ENCODE measurements around the gene CCNL1.

Gene CCNL1

GRCh38 chr3:157128771-157129681, 30.9 kb downstream of the CCNL1 start:
- H3K4me3 ChIP-seq (ENCODE audit: low read length in 2 of 2), result no peak overlapping the region
- H3K23ac ChIP-seq (ENCODE audit: low read depth, low read length, poor library complexity), result no peak overlapping the region
- no peak overlapping the region for H3K9ac ChIP-seq (ENCODE audit: low read depth, low read length, poor library complexity)
- no peaks in the 10 kb centered on the region for H3K27me3 ChIP-seq (ENCODE audit: control insufficient read depth in 3 of 3, insufficient read depth in 3 of 3, low read depth in 1 of 3, low read length in 3 of 3)
- peak overlapping the region; percentile 40 for H2AK5ac ChIP-seq (ENCODE audit: low read depth, low read length)
- no peak overlapping the region for H4K91ac ChIP-seq (ENCODE audit: low read depth, low read length, poor library complexity)
- H2AFZ ChIP-seq (ENCODE audit: low read length), result peak overlapping the region; percentile 90
- no peak overlapping the region for H3K4me2 ChIP-seq (ENCODE audit: insufficient read depth, low read length, poor library complexity, severe bottlenecking)
- no peak overlapping the region for H2BK12ac ChIP-seq (ENCODE audit: low read length)
- no CpG with 5 or more reads among the region's 14 CpGs for WGBS, 2 donors (ENCODE audit: extremely low coverage in 2 of 2, insufficient read length in 2 of 2, insufficient replicate concordance in 1 of 2)
- H3K9me3 ChIP-seq (replicated peaks in 1 of 2; ENCODE audit: control insufficient read depth in 2 of 2, insufficient read depth in 1 of 2, low read depth in 1 of 2, low read length in 2 of 2), result no peaks in the 10 kb centered on the region
- no peak overlapping the region for H3K14ac ChIP-seq (ENCODE audit: low read length)
- no peaks in the 10 kb centered on the region for H3K36me3 ChIP-seq (replicated peaks in 1 of 2; ENCODE audit: control insufficient read depth in 2 of 2, insufficient read depth in 2 of 2, low read length in 2 of 2)
- H4K8ac ChIP-seq (ENCODE audit: low read depth, low read length), result no peak overlapping the region
- H2BK15ac ChIP-seq (ENCODE audit: low read length), result peak overlapping the region; percentile 59
- no peak overlapping the region for H3K27ac ChIP-seq (replicated peaks; ENCODE audit: low read length)
- no peak overlapping the region for H2BK120ac ChIP-seq (ENCODE audit: low read depth, low read length)
- H2BK5ac ChIP-seq (ENCODE audit: low read length), result no peak overlapping the region
- peak overlapping the region; percentile 20 for H3K18ac ChIP-seq (ENCODE audit: low read length)
- DNase-seq (ENCODE audit: low spot score), result no peak
- no peaks in the 10 kb centered on the region for H3K79me1 ChIP-seq (ENCODE audit: low read depth, low read length)
- H3K4me1 ChIP-seq (ENCODE audit: control insufficient read depth in 2 of 2, insufficient read depth in 1 of 2, low read depth in 1 of 2, low read length in 2 of 2), result peaks cover 13 to 15% of the 10 kb centered on the region in 2 donors
- no peak overlapping the region for H3K4ac ChIP-seq (ENCODE audit: low read length)

GRCh38 chr3:157127831-157128767, 31.8 kb downstream of the CCNL1 start:
- Histone ChIP-seq H3K18ac (ENCODE audit: low read length) (no peak overlapping the region), H3K4me3 (ENCODE audit: low read length in 2 of 2) (no peak overlapping the region), H3K36me3 (replicated peaks in 1 of 2; ENCODE audit: control insufficient read depth in 2 of 2, insufficient read depth in 2 of 2, low read length in 2 of 2) (no peaks in the 10 kb centered on the region), H2BK120ac (ENCODE audit: low read depth, low read length) (no peak overlapping the region), H3K4me2 (ENCODE audit: insufficient read depth, low read length, poor library complexity, severe bottlenecking) (no peak overlapping the region), H3K14ac (ENCODE audit: low read length) (no peak overlapping the region), H3K79me1 (ENCODE audit: low read depth, low read length) (no peaks in the 10 kb centered on the region), H3K23ac (ENCODE audit: low read depth, low read length, poor library complexity) (no peak overlapping the region), H4K8ac (ENCODE audit: low read depth, low read length) (no peak overlapping the region), H3K27ac (replicated peaks; ENCODE audit: low read length) (no peak overlapping the region), H3K9me3 (replicated peaks in 1 of 2; ENCODE audit: control insufficient read depth in 2 of 2, insufficient read depth in 1 of 2, low read depth in 1 of 2, low read length in 2 of 2) (no peaks in the 10 kb centered on the region), H4K91ac (ENCODE audit: low read depth, low read length, poor library complexity) (no peak overlapping the region), H2BK15ac (ENCODE audit: low read length) (no peak overlapping the region), H2BK12ac (ENCODE audit: low read length) (no peak overlapping the region), H3K4me1 (ENCODE audit: control insufficient read depth in 2 of 2, insufficient read depth in 1 of 2, low read depth in 1 of 2, low read length in 2 of 2) (peaks cover 13 to 15% of the 10 kb centered on the region in 2 donors), H3K27me3 (ENCODE audit: control insufficient read depth in 3 of 3, insufficient read depth in 3 of 3, low read depth in 1 of 3, low read length in 3 of 3) (no peaks in the 10 kb centered on the region), H2AK5ac (ENCODE audit: low read depth, low read length) (no peak overlapping the region), H3K9ac (ENCODE audit: low read depth, low read length, poor library complexity) (no peak overlapping the region), H3K4ac (ENCODE audit: low read length) (no peak overlapping the region), H2BK5ac (ENCODE audit: low read length) (no peak overlapping the region), H2AFZ (ENCODE audit: low read length) (peak overlapping the region; percentile 90)
- WGBS, 2 donors (ENCODE audit: extremely low coverage in 2 of 2, insufficient read length in 2 of 2, insufficient replicate concordance in 1 of 2), result no CpG with 5 or more reads among the region's 8 CpGs
- no peak for DNase-seq (ENCODE audit: low spot score)

GRCh38 chr3:157127268-157127667, 32.7 kb downstream of the CCNL1 start:
- Histone ChIP-seq H3K4me1 (ENCODE audit: control insufficient read depth in 2 of 2, insufficient read depth in 1 of 2, low read depth in 1 of 2, low read length in 2 of 2) (peaks cover 13 to 15% of the 10 kb centered on the region in 2 donors), H3K14ac (ENCODE audit: low read length) (no peak overlapping the region), H4K91ac (ENCODE audit: low read depth, low read length, poor library complexity) (no peak overlapping the region), H3K23ac (ENCODE audit: low read depth, low read length, poor library complexity) (no peak overlapping the region), H2BK12ac (ENCODE audit: low read length) (no peak overlapping the region), H2AK5ac (ENCODE audit: low read depth, low read length) (peak overlapping the region; percentile 26), H3K79me1 (ENCODE audit: low read depth, low read length) (no peaks in the 10 kb centered on the region), H2BK120ac (ENCODE audit: low read depth, low read length) (no peak overlapping the region), H3K4ac (ENCODE audit: low read length) (no peak overlapping the region), H3K36me3 (replicated peaks in 1 of 2; ENCODE audit: control insufficient read depth in 2 of 2, insufficient read depth in 2 of 2, low read length in 2 of 2) (no peaks in the 10 kb centered on the region), H2BK5ac (ENCODE audit: low read length) (no peak overlapping the region), H3K9ac (ENCODE audit: low read depth, low read length, poor library complexity) (peak overlapping the region; percentile 40), H3K4me2 (ENCODE audit: insufficient read depth, low read length, poor library complexity, severe bottlenecking) (no peak overlapping the region), H3K4me3 (ENCODE audit: low read length in 2 of 2) (no peak overlapping the region), H2BK15ac (ENCODE audit: low read length) (no peak overlapping the region), H4K8ac (ENCODE audit: low read depth, low read length) (no peak overlapping the region), H3K9me3 (replicated peaks in 1 of 2; ENCODE audit: control insufficient read depth in 2 of 2, insufficient read depth in 1 of 2, low read depth in 1 of 2, low read length in 2 of 2) (no peaks in the 10 kb centered on the region), H2AFZ (ENCODE audit: low read length) (no peak overlapping the region), H3K18ac (ENCODE audit: low read length) (no peak overlapping the region), H3K27ac (replicated peaks; ENCODE audit: low read length) (no peak overlapping the region), H3K27me3 (ENCODE audit: control insufficient read depth in 3 of 3, insufficient read depth in 3 of 3, low read depth in 1 of 3, low read length in 3 of 3) (no peaks in the 10 kb centered on the region)
- no CpG with 5 or more reads among the region's 5 CpGs for WGBS, 2 donors (ENCODE audit: extremely low coverage in 2 of 2, insufficient read length in 2 of 2, insufficient replicate concordance in 1 of 2)
- no peak for DNase-seq (ENCODE audit: low spot score)

GRCh38 chr3:157126365-157126764, 33.6 kb downstream of the CCNL1 start:
- Histone ChIP-seq H3K79me1 (ENCODE audit: low read depth, low read length) (no peaks in the 10 kb centered on the region), H3K4ac (ENCODE audit: low read length) (no peak overlapping the region), H2AFZ (ENCODE audit: low read length) (no peak overlapping the region), H3K9me3 (replicated peaks in 1 of 2; ENCODE audit: control insufficient read depth in 2 of 2, insufficient read depth in 1 of 2, low read depth in 1 of 2, low read length in 2 of 2) (no peaks in the 10 kb centered on the region), H3K9ac (ENCODE audit: low read depth, low read length, poor library complexity) (no peak overlapping the region), H2BK5ac (ENCODE audit: low read length) (no peak overlapping the region), H3K23ac (ENCODE audit: low read depth, low read length, poor library complexity) (no peak overlapping the region), H2BK12ac (ENCODE audit: low read length) (no peak overlapping the region), H3K4me1 (ENCODE audit: control insufficient read depth in 2 of 2, insufficient read depth in 1 of 2, low read depth in 1 of 2, low read length in 2 of 2) (peaks cover 13 to 15% of the 10 kb centered on the region in 2 donors), H2BK120ac (ENCODE audit: low read depth, low read length) (no peak overlapping the region), H3K27me3 (ENCODE audit: control insufficient read depth in 3 of 3, insufficient read depth in 3 of 3, low read depth in 1 of 3, low read length in 3 of 3) (no peaks in the 10 kb centered on the region), H2AK5ac (ENCODE audit: low read depth, low read length) (no peak overlapping the region), H3K27ac (replicated peaks; ENCODE audit: low read length) (no peak overlapping the region), H4K8ac (ENCODE audit: low read depth, low read length) (no peak overlapping the region), H2BK15ac (ENCODE audit: low read length) (no peak overlapping the region), H3K4me3 (ENCODE audit: low read length in 2 of 2) (no peak overlapping the region), H3K18ac (ENCODE audit: low read length) (no peak overlapping the region), H3K4me2 (ENCODE audit: insufficient read depth, low read length, poor library complexity, severe bottlenecking) (no peak overlapping the region), H4K91ac (ENCODE audit: low read depth, low read length, poor library complexity) (no peak overlapping the region), H3K36me3 (replicated peaks in 1 of 2; ENCODE audit: control insufficient read depth in 2 of 2, insufficient read depth in 2 of 2, low read length in 2 of 2) (no peaks in the 10 kb centered on the region), H3K14ac (ENCODE audit: low read length) (no peak overlapping the region)
- no CpG with 5 or more reads among the region's 1 CpG for WGBS, 2 donors (ENCODE audit: extremely low coverage in 2 of 2, insufficient read length in 2 of 2, insufficient replicate concordance in 1 of 2)
- DNase-seq (ENCODE audit: low spot score), result no peak

Measured in neuronal stem cell (in vitro differentiated cells).